T-helper 2 cell (primary cell): ENCODE data around the gene RNF225.
A peak's percentile ranks its signal among the peaks of the same experiment; 100 is the strongest.
"Not testable (repeated sequence)": the region's sequence is repeated elsewhere in the genome, so short reads cannot be mapped to it uniquely, and the experiment has no call there.

Experiments used
- DNase-seq, 5 experiments: peaks; one replicate each; pipeline versions ENCODE4 v3.0.0 to v3.0.0-alpha.2; 2012 to 2022

Gene RNF225

GRCh38 chr19:58362272-58362994 lies 33.0 kb upstream of the RNF225 start, which contains the start of gene ZNF497:
Gene ZNF497 (minus strand): TSS chr19:58362751. CDS start chr19:58357635, 5,116 bp downstream.
- peak; percentile 87 to 98 (median 94) for DNase-seq

- DNase-seq: no peak
Observed at GRCh38 chr19:58364146-58364545, 31.3 kb upstream of the RNF225 start.

DNA sequence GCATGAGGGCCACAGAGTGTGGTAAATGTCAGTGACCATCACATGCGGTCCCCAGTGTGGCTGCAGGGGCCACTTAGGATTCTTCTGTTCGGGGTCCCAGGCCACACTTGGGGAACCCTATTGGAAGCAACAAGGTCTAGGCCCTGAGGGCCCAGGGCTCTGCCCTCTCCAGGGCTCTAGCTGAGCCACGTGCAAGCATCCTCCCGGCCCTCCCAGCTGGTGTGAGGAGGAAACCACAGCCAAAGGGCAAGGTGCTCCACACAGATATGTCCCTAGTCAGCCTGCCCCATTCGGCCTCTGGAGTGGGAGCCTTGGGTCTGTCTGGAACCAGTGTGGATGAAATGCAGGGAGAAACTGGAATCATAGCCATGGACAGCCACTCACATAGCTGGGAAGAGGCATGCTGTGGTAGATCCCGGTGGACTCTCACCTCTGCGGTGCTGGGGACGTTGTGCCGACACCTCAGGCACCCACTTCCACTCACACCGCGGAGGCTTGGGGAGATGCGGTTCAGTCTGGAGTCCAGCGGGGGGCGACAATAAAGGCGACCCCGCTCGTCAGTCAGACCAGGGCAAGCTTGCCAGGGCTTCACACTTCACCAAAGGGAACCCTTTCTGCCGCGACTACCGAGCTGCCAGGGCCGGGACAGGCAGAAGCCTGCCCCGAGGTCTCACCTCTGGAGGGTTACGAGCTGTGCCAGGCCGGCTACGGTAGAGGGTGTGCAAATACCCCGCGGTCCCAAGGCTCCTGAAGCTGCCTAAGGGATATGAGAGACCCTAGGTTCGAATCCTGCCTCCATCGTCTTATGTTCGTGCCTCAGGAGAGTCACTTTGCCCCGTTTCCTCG lies 28.6 kb upstream of the RNF225 start:
- DNase-seq: no peak

DNA sequence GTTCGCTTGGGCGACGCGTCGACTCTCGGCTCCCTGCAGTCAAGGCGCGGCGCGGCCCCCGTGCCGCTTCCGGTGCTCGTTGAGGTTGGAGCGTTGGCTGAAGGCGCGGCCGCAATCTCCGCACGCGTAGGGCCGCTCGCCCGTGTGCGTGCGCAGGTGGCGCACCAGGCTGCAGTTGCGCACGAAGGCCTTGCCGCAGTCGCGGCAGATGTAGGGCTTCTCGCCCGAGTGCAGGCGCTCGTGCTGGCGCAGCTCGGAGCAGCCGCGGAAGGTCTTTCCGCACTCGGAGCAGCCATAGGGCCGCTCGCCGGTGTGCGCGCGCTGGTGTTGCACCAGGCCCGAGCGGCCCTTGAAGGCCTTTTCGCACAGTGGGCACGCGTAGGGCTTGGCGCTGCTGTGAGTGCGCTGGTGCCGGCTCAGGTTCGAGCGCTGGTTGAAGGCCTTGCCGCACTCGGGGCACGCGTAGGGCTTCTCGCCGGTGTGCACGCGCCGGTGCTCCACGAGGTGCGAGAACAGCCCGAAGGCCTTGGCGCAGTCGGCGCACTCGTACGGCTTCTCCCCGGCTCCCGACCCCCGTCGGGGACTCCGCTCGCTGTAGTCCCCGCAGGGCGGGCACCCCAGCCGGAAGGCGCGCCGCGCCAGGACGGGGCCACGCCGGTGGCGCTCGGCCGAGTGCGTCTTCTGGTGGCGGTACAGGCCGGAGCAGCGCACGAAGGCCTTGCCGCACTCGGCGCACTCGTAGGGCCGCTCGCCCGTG lies 27.6 kb upstream of the RNF225 start:
- no peak for DNase-seq

GRCh38 chr19:58368561-58369360 lies 26.7 kb upstream of the RNF225 start:
- no peak for DNase-seq

- DNase-seq: no peak
Observed at GRCh38 chr19:58372311-58373133, 22.9 kb upstream of the RNF225 start.

- DNase-seq: no peak
Observed at GRCh38 chr19:58374200-58374599, 21.3 kb upstream of the RNF225 start.

DNA sequence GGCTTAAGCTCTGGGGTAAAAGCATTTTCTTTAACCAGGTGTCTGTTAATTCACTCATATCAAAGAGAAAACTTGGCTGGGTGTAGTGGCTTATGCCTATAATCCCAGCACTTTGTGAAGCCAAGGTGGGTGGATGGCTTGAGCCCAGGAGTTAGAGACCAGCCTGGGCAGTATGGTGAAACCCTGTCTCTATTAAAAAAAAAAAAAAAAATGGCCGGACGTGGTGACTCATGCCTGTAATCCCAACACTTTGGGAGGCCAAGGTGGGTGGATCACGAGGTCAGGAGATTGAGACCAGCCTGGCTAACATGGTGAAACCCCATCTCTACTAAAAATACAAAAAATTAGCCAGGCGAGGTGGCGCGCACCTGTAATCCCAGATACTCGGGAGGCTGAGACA lies 18.7 kb upstream of the RNF225 start:
- DNase-seq: not testable (repeated sequence)

GRCh38 chr19:58379246-58379645 lies 16.2 kb upstream of the RNF225 start:
- DNase-seq: no peak

GRCh38 chr19:58380037-58380661 lies 15.3 kb upstream of the RNF225 start:
- no peak for DNase-seq

DNA sequence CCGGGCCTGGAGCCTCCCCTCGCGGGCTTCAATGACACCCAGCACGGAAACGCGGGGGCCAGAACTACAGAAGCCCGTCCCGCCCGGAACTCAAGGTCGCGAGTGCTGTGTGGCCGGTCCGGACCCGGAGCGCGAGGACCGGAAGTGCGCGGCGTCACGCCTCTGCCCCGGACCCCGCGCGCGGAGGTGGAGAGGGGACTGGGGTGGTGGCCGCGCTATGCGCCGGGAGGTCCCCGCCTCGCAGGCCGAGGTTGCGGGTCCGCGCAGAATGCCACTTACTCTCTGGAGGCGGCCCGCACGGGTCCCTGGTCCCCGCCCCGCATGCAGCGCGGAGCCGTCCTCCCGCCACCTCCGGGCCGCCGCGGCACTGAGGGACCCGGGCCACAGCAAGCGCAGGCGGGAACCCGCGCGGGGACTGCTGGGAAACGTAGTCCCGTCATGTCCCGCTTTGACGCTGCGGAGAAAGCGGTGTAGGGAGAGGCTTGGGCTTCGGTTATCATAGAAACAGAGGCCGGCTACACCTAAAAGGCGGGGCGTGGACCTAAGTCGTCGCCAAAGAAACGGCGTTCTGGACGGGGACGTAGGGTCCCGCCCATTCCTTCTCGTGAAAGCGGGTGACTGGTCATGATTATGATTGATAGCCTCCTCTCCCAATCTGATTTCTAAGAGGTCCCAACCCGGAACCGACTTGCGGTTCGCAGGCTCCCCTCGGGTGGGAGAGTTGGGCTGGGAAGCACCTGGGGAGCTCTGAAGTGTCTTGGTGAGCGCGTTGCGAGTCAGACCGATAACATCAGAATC lies 14.6 kb upstream of the RNF225 start, which contains the start of gene ZNF837:
TSS of gene ZNF837 (minus strand) at position 369 of the 798 bp plus-strand sequence. CDS start 11,698 bp downstream, outside the sequence.
- DNase-seq: peak; percentile 92 to 100 (median 97)

- DNase-seq: no peak
Observed at GRCh38 chr19:58381460-58382212, 13.8 kb upstream of the RNF225 start.

DNA sequence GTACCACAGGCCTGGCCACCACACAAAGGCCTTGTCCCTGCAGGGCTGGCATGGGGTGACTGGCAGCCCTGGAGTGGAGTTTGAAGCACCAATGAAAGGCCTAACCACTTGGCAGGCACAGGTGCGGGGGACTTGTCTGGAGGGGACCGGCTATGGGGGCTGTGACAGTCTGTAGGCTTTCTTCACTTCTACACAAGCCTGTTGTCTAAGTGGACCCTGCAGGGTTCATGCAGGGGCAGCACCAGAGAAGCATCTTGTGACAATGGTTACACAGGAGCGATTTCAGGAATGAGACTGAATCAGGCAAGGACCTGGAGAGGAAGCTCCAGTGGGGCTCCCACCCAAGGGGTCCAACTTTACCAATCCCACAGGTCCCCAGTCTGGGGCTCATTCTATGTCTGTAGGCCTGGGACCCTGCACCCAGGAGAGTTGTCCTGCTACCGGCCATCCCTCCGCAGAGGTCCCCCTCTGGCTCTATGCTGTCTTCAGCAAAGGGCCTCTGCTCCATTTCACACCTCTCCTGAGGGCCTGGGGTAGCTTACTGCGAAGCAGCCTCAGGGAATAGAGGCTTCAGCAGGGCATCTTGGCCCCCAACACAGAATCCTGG lies 12.4 kb upstream of the RNF225 start:
- no peak for DNase-seq

DNA sequence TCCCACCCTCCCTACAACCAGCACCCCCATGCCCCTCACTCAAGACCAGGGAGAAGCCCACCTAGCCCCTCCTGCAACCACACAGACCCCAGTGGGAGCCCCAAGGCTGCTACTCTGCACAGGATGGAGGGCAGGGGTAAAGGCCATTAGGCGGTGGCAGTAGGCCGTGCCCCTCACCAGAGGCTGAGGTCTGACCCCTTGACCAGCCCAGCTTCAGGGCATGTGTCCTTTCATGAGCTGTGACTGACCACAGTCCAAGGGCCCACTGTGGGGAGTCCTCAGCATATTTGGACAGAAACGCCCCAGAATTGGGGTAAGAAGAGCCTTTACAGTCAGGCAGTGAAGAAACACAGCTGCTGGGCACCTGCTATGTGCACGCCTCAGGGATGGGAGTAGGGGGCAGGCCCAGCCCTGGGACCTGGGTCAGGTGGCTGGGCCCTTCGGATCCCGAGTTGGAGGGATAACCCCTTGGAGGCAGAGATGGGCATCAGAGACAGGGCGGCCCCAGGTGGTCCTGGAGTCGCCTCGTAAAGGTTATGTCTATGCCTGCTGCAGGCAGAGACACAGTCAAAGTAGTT lies 10.1 kb upstream of the RNF225 start:
- no peak for DNase-seq

- peak in 1 of 5 experiments; percentile 60 for DNase-seq
Observed at GRCh38 chr19:58385891-58386575, 9.4 kb upstream of the RNF225 start.

GRCh38 chr19:58386576-58387337 lies 8.7 kb upstream of the RNF225 start, which contains the start of gene RPS5:
Gene RPS5 (plus strand): TSS chr19:58387269. CDS start chr19:58388138, 869 bp downstream.
- peak; percentile 84 to 100 (median 95) for DNase-seq
